AG09309 (cell line): Measurements from ENCODE around the gene PARD3B.

Experiments used
- DNase-seq: peaks from one replicate; pipeline ENCODE4 v3.0.0-alpha.2; 2010; ENCODE audit warnings: low read depth
- H3K4me3 ChIP-seq: 2 replicates; pipeline ENCODE4 v1.5.1; 2011; ENCODE audit warnings: mild to moderate bottlenecking, low read depth, low read length, moderate library complexity; ENCODE audit not compliant: control insufficient read depth
- CTCF ChIP-seq: IDR thresholded peaks from 2 replicates; pipeline ENCODE4 v1.5.1; 2011; ENCODE audit warnings: mild to moderate bottlenecking, low read depth, low read length, inconsistent platforms; ENCODE audit not compliant: insufficient read depth, control insufficient read depth; ENCODE audit errors: missing control alignments

The PARD3B gene

GRCh38 chr2:204678031-204678430, 132.8 kb downstream of the PARD3B start:
- TF ChIP-seq CTCF, result no peak
- no peak for DNase-seq
- no peak overlapping the region for H3K4me3 ChIP-seq

- no peak overlapping the region for H3K4me3 ChIP-seq
- no peak for TF ChIP-seq CTCF
- DNase-seq, result no peak
These were observed 135.3 kb downstream of the PARD3B start for GRCh38 chr2:204680576-204680975.

GRCh38 chr2:204681412-204681811, 136.1 kb downstream of the PARD3B start:
- no peak for TF ChIP-seq CTCF
- no peak for DNase-seq
- no peak overlapping the region for H3K4me3 ChIP-seq

GRCh38 chr2:204683384-204683783, 138.1 kb downstream of the PARD3B start:
- TF ChIP-seq CTCF, result no peak
- DNase-seq, result no peak
- no peak overlapping the region for H3K4me3 ChIP-seq

- no peak overlapping the region for H3K4me3 ChIP-seq
- TF ChIP-seq CTCF, result no peak
- DNase-seq, result no peak
These were observed 141.1 kb downstream of the PARD3B start for GRCh38 chr2:204686406-204686805.

- no peak for TF ChIP-seq CTCF
- no peak for DNase-seq
- H3K4me3 ChIP-seq, result no peak overlapping the region
These were observed 142.5 kb downstream of the PARD3B start for GRCh38 chr2:204687776-204688175.

GRCh38 chr2:204691911-204692510, 146.7 kb downstream of the PARD3B start:
- TF ChIP-seq CTCF, result peak; percentile 78
- peak; percentile 74 for DNase-seq
- H3K4me3 ChIP-seq, result no peak overlapping the region
